ENCODE results near the gene SLC49A3.
"Not testable (repeated sequence)": the region's sequence is repeated elsewhere in the genome, so short reads cannot be mapped to it uniquely, and the experiment has no call there.

SLC49A3 gene

GRCh38 chr4:706834-707598 is 18.1 kb upstream of the SLC49A3 start:
- no peak for DNase-seq (ENCODE audit: low read depth in 2 of 2)
- TF ChIP-seq, protein P1, sequence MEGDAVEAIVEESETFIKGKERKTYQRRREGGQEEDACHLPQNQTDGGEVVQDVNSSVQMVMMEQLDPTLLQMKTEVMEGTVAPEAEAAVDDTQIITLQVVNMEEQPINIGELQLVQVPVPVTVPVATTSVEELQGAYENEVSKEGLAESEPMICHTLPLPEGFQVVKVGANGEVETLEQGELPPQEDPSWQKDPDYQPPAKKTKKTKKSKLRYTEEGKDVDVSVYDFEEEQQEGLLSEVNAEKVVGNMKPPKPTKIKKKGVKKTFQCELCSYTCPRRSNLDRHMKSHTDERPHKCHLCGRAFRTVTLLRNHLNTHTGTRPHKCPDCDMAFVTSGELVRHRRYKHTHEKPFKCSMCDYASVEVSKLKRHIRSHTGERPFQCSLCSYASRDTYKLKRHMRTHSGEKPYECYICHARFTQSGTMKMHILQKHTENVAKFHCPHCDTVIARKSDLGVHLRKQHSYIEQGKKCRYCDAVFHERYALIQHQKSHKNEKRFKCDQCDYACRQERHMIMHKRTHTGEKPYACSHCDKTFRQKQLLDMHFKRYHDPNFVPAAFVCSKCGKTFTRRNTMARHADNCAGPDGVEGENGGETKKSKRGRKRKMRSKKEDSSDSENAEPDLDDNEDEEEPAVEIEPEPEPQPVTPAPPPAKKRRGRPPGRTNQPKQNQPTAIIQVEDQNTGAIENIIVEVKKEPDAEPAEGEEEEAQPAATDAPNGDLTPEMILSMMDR (IDR thresholded peaks at IDR 0.05; ENCODE audit: low read depth, low read length), result no peak
- peak overlapping the region; percentile 83 to 97 for H3K4me3 ChIP-seq (replicated peaks in 1 of 2; ENCODE audit: low read depth in 2 of 2, low read length in 2 of 2)

GRCh38 chr4:706083-706633 is 17.2 kb upstream of the SLC49A3 start:
- DNase-seq (ENCODE audit: low read depth in 2 of 2), result not testable (repeated sequence)
- peak overlapping the region; percentile 83 to 97 for H3K4me3 ChIP-seq (replicated peaks in 1 of 2; ENCODE audit: low read depth in 2 of 2, low read length in 2 of 2)

DNA sequence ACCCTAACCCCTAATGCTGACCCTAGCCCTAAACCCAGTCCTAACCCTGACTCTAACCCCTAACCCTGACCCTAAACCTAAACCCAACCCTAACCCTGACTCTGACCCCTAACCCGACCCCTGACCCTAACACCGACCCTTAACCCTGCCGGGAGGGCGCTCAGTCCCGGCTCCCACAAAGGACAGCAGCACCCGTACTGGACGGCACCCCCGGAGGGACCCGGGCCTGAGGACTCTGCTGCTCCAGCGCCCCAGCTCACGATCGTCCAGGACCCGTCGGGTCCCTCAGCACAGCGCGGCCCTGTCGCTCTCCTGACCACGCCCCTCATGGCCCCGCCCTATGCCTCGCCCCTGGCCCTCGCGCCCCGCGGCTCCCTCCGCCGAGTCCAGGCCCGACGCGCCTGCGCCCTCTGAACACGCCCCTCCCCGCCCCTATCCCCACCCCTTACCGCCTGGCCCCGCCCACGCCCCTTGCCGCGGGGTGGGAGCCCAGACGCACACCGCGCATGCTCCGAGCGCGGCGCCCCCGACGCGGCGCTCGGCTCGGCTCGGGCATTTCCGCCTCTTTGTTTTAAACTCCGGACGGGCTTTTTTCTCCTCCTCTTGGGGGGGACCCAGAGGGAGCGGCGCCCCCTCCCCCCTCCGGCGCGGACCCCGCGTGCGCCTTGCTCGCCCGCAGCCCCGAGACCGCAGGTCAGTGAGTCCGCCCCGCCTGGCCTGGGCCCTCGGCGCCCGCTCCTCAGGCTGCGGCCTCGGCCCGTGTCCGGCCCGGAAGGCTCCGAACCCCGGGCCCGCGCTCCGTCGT is 16.5 kb upstream of the SLC49A3 start, which contains the start of gene PCGF3:
TSS of gene PCGF3 (plus strand) at position 555 of the 805 bp plus-strand sequence. CDS start 27,849 bp downstream, outside the sequence.
- peak; percentile 96 to 98 for DNase-seq (ENCODE audit: low read depth in 2 of 2)
- peak within 1 kb of the TSS; percentile 83 to 97 for H3K4me3 ChIP-seq (replicated peaks in 1 of 2; ENCODE audit: low read depth in 2 of 2, low read length in 2 of 2)
- TF ChIP-seq, protein P1 (IDR thresholded peaks at IDR 0.05; ENCODE audit: low read depth, low read length), result no peak

- DNase-seq (ENCODE audit: low read depth in 2 of 2), result no peak
- peak overlapping the region in 1 of 2 donors; percentile 57 for H3K4me3 ChIP-seq (replicated peaks in 1 of 2; ENCODE audit: low read depth in 2 of 2, low read length in 2 of 2)
- TF ChIP-seq, protein P1 (IDR thresholded peaks at IDR 0.05; ENCODE audit: low read depth, low read length), result no peak
Observed at GRCh38 chr4:704971-705277, 16.0 kb upstream of the SLC49A3 start.

DNA sequence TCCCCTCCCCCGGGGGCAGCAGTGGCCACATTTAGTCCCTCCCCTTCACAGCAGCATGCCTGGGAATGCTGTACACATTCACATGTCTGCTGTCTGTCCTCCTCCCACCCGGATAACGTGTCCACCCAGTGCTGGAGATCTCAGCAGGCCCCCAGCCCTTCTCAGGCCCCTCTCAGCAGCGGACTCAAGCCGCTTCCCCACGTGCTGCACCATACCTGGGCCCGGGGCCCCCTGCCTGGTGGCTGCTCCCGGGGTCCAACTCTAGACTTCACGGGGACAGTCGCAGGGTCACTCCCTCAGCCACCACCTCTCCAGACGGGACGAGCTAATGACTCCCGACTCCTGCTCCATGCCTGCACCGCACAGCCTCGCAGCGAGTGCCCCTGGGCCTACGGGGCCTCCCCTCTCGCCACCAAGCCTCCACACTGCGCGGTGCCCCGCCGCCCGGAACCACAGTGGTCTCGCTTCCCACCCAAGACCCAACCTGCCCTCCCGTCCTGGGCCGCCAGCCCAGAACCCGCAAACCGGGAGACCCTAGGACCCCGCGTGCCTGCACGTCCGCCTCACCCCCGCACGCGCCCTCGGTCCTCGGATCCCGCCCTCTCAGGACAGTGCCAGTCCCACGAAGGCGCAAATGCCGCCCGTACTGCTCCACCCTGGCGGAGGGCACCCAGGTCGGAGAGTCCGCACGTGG is 15.4 kb upstream of the SLC49A3 start:
- TF ChIP-seq, protein P1 (IDR thresholded peaks at IDR 0.05; ENCODE audit: low read depth, low read length), result no peak
- DNase-seq (ENCODE audit: low read depth in 2 of 2), result no peak
- H3K4me3 ChIP-seq (replicated peaks in 1 of 2; ENCODE audit: low read depth in 2 of 2, low read length in 2 of 2), result no peak overlapping the region

GRCh38 chr4:703336-704197 is 14.6 kb upstream of the SLC49A3 start:
- TF ChIP-seq, protein P1 (IDR thresholded peaks at IDR 0.05; ENCODE audit: low read depth, low read length), result no peak

More at GRCh38 chr4:703336-704197, 14.6 kb upstream of the SLC49A3 start:
- H3K4me3 ChIP-seq (replicated peaks in 1 of 2; ENCODE audit: low read depth in 2 of 2, low read length in 2 of 2), result no peak overlapping the region
- DNase-seq (ENCODE audit: low read depth in 2 of 2), result no peak

All from cardiac fibroblast (primary cell).